Adrenal gland (tissue), 5 donors: Measurements from ENCODE around the gene KCTD19.

Experiments used
- POLR2A ChIP-seq, 2 donors: fragments of 450-650 bp; IDR thresholded peaks; one replicate each; pipeline ENCODE4 v1.6.1; 2017; ENCODE audit warnings: antibody characterized with exemption in 2 of 2, mild to moderate bottlenecking in 2 of 2, moderate library complexity in 1 of 2
- TF ChIP-seq, protein P1 (sequence below), 6 experiments: fragments of 450-650 bp in 4 of 6; fragments of 200-600 bp in 2 of 6; sonication (generic) in 1 of 6; IDR thresholded peaks; 1 replicate in 5 of 6; 2 replicates in 1 of 6; pipeline versions ENCODE4 v1.5.1 to v1.8.0; 2016 to 2021; ENCODE audit warnings: antibody characterized with exemption in 6 of 6, mild to moderate bottlenecking in 2 of 6, moderate library complexity in 1 of 6
- donor health status: DM: no; HTN: no; CAD: no.

DNA sequence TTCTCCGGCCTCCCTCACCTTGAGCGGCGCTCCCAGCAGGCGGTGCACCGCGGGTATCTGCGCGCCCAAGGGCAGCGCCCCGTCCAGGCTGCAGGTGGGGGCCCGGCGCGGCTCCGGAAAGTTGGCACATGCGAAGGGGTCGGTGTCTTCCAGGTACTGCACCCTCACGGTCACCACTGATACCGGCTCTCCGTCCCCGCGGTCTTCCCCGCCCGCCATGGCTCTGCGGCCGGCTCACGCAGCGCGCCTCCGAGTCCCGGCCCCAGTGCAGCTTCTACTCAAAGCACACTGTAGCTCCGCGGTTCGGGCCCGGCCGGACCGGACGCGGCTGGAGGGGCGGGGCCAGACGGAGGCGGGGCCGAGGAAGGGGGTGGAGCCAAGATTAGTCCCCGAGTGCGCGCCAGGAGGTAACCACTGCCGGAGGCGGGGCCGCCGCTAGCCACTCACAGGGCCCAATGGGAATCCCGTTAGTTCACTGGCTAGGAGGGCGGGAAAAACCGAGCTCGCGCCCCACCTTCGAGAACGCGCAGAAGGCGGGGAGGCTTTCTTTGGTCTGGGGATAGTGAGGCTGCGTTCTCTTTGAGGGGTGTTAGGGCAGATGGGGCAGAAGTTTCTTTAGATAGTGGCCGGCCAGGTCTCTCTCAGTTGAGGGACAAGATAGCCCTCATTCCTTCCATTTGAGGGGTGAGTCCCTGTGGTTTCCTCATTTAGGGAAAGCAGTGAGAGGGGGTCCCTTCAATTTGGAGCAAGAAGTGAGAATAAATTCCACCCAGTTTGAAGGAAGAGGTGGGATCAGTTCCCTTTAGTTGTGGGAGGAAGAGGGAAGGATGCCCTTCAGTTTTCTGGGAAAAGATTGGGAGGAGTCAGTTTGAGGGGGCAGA is 79.1 kb downstream of the KCTD19 start, which contains the start of gene FHOD1:
- peak; percentile 89 to 98 for TF ChIP-seq POLR2A (IDR thresholded peaks at IDR 0.05)
- TF ChIP-seq, protein P1, sequence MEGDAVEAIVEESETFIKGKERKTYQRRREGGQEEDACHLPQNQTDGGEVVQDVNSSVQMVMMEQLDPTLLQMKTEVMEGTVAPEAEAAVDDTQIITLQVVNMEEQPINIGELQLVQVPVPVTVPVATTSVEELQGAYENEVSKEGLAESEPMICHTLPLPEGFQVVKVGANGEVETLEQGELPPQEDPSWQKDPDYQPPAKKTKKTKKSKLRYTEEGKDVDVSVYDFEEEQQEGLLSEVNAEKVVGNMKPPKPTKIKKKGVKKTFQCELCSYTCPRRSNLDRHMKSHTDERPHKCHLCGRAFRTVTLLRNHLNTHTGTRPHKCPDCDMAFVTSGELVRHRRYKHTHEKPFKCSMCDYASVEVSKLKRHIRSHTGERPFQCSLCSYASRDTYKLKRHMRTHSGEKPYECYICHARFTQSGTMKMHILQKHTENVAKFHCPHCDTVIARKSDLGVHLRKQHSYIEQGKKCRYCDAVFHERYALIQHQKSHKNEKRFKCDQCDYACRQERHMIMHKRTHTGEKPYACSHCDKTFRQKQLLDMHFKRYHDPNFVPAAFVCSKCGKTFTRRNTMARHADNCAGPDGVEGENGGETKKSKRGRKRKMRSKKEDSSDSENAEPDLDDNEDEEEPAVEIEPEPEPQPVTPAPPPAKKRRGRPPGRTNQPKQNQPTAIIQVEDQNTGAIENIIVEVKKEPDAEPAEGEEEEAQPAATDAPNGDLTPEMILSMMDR (IDR thresholded peaks at IDR 0.05): peak in 1 of 6 experiments; percentile 33
